H7 (cell line): ENCODE measurements around the gene ZNF784. TPM values are rescaled to one million over a fixed set of nuclear protein-coding genes. Genes with fewer than 3 reads are reported as not detected.
"Not testable (repeated sequence)": the region's sequence is repeated elsewhere in the genome, so short reads cannot be mapped to it uniquely, and the experiment has no call there.

Experiments
- DNase-seq: peaks from one replicate; pipeline ENCODE4 v3.0.0; 2012
- H3K27me3 ChIP-seq: 2 replicates; pipeline ENCODE4 v1.6.0; 2011; ENCODE audit warnings: mild to moderate bottlenecking, low read length; ENCODE audit not compliant: control insufficient read depth, insufficient read depth
- H3K36me3 ChIP-seq: replicated peaks from 2 replicates; pipeline ENCODE4 v1.5.1; 2011; ENCODE audit warnings: low read length; ENCODE audit not compliant: control insufficient read depth, insufficient read depth
- H3K4me3 ChIP-seq: 2 replicates; pipeline ENCODE4 v1.5.1; 2011; ENCODE audit warnings: low read depth, mild to moderate bottlenecking, control low read depth, low read length, moderate library complexity; ENCODE audit not compliant: insufficient read depth
- total RNA-seq: library from RNA; depleted of rRNA; stranded (reverse); fragments of >200 nt; shearing (Covaris generic); gene quantifications from 2 replicates; pipeline ENCODE4 v1.2.3, GENCODE V29; 2014

ZNF784 gene
- total RNA-seq, 1 experiment from 2014 or later: 12.5 TPM

GRCh38 chr19:55586976-55587668 lies 37.2 kb downstream of the ZNF784 start:
- Histone ChIP-seq H3K36me3 (no peaks in the 10 kb centered on the region), H3K27me3 (no peaks in the 10 kb centered on the region), H3K4me3 (peak overlapping the region; percentile 52)
- DNase-seq: peak; percentile 98

GRCh38 chr19:55585658-55586339 lies 38.6 kb downstream of the ZNF784 start:
- peak; percentile 96 for DNase-seq
- H3K4me3 ChIP-seq: peak overlapping the region; percentile 54
- no peaks in the 10 kb centered on the region for H3K36me3 ChIP-seq
- no peaks in the 10 kb centered on the region; the same call in 1 of the 2 replicates for H3K27me3 ChIP-seq

- H3K36me3 ChIP-seq: no peaks in the 10 kb centered on the region
- H3K27me3 ChIP-seq: no peaks in the 10 kb centered on the region; the same call in 1 of the 2 replicates
- no peak for DNase-seq
- no peak overlapping the region for H3K4me3 ChIP-seq
These were observed 39.5 kb downstream of the ZNF784 start for GRCh38 chr19:55584871-55585270.

- H3K36me3 ChIP-seq, DNase-seq, H3K4me3 ChIP-seq, H3K27me3 ChIP-seq: not testable (repeated sequence)
These were observed 40.5 kb downstream of the ZNF784 start for GRCh38 chr19:55583897-55584296.

GRCh38 chr19:55582284-55582683 lies 42.1 kb downstream of the ZNF784 start:
- H3K4me3 ChIP-seq: not testable (repeated sequence)

GRCh38 chr19:55581823-55582223 lies 42.5 kb downstream of the ZNF784 start:
- Histone ChIP-seq H3K36me3 (peaks cover 6% of the 10 kb centered on the region), H3K27me3 (no peaks in the 10 kb centered on the region; the same call in 1 of the 2 replicates), H3K4me3 (no peak overlapping the region)
- no peak for DNase-seq

More at GRCh38 chr19:55582284-55582683, 42.1 kb downstream of the ZNF784 start:
- not testable (repeated sequence) for H3K27me3 ChIP-seq, H3K36me3 ChIP-seq, DNase-seq

- H3K27me3 ChIP-seq: no peaks in the 10 kb centered on the region; the same call in 1 of the 2 replicates
- peak; percentile 76 for DNase-seq
- peaks cover 7% of the 10 kb centered on the region for H3K36me3 ChIP-seq
- peak overlapping the region; percentile 22 for H3K4me3 ChIP-seq
These were observed 43.1 kb downstream of the ZNF784 start for GRCh38 chr19:55581145-55581822.

- H3K4me3 ChIP-seq: peak within 1 kb of the TSS; percentile 97
- peak; percentile 94 for DNase-seq
- H3K36me3 ChIP-seq: peaks cover 7% of the 10 kb centered on the region
- no peaks in the 10 kb centered on the region; the same call in 1 of the 2 replicates for H3K27me3 ChIP-seq
These were observed 43.7 kb downstream of the ZNF784 start, which contains the start of gene ZNF579 for GRCh38 chr19:55580628-55581144. Gene ZNF579 (minus strand): TSS chr19:55580848. CDS start chr19:55579639, 1,209 bp downstream.

GRCh38 chr19:55579766-55580621 lies 44.4 kb downstream of the ZNF784 start:
- Histone ChIP-seq H3K36me3 (peaks cover 7% of the 10 kb centered on the region), H3K4me3 (peak overlapping the region; percentile 97), H3K27me3 (no peaks in the 10 kb centered on the region; the same call in 1 of the 2 replicates)
- DNase-seq: peak; percentile 85

GRCh38 chr19:55578761-55579747 lies 45.3 kb downstream of the ZNF784 start:
- no peaks in the 10 kb centered on the region; the same call in 1 of the 2 replicates for H3K27me3 ChIP-seq
- DNase-seq: peak; percentile 53
- no peak overlapping the region; the same call in 1 of the 2 replicates for H3K4me3 ChIP-seq
- H3K36me3 ChIP-seq: peaks cover 7% of the 10 kb centered on the region

- H3K27me3 ChIP-seq: no peaks in the 10 kb centered on the region; the same call in 1 of the 2 replicates
- DNase-seq: no peak
- H3K4me3 ChIP-seq: no peak overlapping the region
- peaks cover 7% of the 10 kb centered on the region for H3K36me3 ChIP-seq
These were observed 46.2 kb downstream of the ZNF784 start for GRCh38 chr19:55578031-55578760.

GRCh38 chr19:55576746-55577145 lies 47.6 kb downstream of the ZNF784 start:
- no peak for DNase-seq
- peaks cover 7% of the 10 kb centered on the region for H3K36me3 ChIP-seq
- H3K27me3 ChIP-seq: no peaks in the 10 kb centered on the region; the same call in 1 of the 2 replicates
- no peak overlapping the region for H3K4me3 ChIP-seq
